Central memory CD4-positive, alpha-beta T cell (primary cell): Measurements from ENCODE around the gene NRARP.

Experiments used
- DNase-seq: peaks from one replicate; pipeline ENCODE4 v3.0.0; 2022

NRARP gene

DNA sequence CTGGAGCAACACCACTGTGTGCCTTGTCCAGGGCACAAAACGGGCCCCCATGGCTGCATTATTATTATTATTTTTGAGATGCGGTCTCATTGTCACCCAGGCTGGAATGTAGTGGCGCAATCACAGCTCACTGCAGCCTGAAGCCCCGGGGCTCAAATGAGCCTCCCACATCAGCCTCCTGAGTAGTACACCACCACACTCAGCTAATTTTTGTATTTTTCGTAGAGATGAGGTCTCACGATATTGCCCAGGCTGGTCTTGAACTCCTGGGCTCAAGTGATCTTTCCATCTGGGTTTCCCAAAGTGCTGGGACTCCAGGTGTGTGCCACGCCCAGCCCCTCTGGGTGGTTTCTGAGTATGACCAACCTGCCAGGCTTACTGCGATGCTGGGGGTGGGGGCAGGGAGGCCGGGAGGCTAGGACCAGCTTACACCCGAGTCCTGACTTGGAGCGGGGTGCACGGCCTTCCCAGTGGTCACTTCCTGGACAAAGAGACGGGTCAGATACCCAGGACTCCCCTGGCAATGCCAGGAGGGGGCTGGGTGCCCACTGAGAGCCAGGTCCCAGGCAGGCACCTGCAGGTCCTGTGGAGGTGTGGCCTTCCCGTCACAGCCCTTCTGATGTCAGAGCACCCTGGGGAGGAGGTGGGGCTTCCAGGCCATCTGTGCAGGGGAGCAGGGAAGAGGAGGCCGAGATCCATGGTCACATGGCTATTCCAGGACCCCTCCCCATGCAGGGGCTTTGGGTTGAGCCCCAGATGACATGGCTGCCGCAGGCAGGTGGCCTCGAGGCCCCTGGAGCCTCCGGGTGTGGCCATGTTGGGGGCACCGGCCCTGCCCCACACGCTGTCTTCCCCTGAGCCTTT is 8.3 kb upstream of the NRARP start:
- DNase-seq: no peak

DNA sequence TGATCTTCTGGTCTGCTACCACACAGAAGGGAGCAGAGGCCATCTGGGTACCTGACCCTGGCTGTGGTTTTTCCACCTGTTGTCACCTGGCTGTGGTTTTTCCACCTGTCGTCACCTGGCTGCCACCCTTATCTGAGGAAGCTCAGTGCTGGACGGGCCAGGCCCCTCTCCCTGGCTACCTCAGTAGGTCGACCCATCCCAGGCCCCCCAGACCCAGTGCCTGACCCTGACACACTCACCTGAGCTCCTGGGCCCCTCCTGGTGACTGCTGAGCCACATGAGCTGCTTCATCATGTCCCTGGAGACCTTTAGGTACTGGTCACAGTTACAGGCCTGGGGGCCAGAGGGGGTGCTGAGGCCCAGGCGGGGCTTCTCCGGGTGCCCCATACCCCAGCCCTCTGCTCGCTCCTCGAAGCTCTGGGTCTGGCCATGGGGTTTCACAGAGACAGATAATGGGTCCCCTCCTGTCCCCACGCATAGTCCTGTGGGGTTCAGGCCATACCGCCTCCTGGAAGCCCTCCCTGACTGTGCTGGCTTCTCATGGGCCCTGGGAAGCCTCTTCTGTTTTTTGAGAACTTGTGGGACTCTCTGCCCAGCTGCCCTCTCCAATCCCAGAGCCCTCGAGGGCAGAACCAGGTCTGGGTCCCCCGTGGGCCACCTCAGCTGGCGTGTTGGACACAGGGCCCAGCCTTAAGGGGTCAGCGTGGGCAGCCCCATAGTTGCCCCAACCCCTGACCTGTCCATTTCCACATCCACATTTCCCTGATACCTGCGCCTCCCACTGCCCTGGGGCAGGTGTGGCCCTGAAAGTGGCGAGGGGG is 7.5 kb upstream of the NRARP start:
- DNase-seq: no peak

DNA sequence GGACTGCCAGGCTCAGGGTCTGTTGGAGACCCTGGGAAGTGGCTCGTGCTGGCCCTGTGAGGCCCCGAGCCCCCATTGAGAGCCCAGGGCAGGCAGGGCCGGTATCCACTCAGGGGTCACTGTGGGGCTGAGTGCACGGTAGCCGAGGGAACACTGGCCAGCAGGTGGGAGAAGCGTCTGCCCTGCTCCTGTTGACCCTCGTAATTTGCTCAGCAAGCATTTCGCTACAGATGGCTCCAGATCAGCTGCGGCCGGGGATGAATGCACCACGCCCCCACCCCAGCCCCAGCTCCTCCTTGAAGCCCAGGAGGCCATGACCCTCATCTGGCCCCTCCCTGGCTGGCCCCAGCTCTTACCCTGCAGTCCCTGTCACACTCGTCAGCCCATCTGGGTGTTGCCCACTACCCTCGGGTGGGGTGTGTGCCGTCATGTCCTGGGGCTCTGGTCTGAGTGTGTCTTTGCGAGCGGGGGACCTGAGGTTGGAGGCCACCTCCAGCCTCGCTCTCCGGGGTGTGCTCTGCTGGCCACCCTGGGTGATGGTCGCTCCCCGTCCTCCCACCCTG is 6.1 kb upstream of the NRARP start:
- DNase-seq: no peak

DNA sequence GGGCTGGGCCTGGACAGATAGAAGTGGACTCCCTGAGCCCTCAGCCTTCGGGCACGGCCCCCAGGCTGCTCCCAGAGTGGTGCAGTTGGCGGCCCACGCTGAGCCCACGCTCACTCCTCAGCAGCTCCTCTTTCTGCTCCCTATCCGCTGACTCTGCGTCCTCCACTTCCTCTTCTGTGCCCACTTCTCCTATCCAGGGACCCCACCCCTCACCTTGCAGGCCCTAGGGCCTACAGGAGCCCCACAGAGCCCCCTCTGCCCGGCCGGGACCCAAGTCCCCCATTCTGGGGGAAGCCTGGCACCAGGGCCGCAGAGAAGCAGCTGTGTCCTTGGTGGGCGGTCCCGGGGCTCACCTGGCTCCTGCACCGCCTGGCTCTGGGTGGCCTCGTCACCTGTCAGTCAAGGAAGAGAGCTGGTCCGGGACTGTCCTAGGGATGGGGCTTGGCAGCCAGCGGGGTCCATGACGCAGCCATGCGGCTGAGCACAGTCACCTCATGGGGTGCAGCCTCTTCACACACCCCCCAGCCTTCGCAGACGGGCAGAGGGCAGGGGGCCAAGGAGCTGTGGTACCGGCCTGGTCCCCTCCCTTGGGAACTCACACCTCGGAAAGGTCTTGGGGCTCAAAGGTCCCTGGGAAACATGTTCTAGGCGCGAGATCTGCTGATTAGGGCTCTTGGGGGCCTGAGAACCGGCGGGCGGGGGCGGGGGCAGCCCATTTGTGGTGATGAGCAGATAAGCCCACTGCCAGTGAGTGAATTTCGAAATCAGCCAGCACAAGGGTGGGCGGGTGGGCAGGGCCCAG is 5.4 kb upstream of the NRARP start:
- DNase-seq: no peak

DNA sequence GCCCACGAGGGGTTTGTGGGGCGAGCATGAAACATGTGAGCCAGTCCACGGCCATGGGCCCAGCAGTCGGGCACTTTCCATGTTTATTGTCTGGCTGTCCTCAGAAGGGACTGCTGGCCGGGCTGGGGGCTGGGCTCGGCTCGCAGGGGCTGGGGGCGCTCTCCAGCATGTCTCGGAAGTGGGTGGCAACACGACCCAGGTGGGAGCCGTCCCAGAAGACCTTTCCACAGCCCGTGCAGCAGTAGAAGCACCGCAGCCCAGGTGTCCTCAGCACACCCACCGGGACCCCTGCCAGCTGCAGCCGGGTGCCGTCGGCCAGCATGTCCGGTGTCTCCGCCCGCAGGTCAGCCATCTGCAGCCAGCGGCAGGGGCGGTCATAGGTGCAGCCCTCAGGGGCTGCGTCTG is 4.8 kb upstream of the NRARP start:
- no peak for DNase-seq

DNA sequence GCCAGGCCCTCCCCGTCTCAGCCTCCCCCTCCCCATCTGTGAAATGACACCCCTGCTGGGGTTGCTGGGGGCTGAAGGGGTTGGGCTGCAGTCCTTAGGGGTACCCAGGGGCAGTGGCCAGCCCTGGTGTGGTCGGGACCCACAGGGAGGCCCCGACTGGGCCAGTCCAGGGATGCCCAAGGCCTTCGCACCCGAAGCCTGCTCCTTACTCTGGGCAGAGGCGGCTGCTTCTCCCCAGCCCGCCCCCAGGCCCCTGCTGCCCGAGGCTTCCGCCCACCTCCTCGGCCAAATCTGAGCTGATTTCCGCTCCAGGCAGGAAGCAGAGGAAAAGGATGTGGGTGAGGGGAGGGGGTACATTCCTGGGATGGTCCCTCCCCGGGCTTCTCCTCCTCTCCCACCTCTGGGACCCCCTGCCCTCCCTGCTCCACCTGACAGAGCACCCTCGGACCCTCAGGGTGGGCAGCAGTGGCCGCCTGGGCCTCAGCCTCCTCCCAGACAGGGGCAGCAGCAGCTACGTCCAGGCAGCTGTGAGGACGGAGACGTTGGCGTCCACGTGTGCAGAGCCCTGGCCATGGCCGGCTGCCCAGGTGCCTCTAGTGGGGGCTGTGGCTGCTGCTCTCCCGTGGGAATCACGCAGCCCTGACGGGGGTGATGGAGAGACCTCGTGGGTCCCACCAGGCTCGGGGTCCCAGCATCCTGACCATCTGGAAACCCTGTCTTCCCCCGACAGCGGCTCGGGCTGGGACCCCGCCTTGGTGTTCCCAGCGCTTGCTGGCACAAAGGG is 4.2 kb upstream of the NRARP start:
- no peak for DNase-seq

DNA sequence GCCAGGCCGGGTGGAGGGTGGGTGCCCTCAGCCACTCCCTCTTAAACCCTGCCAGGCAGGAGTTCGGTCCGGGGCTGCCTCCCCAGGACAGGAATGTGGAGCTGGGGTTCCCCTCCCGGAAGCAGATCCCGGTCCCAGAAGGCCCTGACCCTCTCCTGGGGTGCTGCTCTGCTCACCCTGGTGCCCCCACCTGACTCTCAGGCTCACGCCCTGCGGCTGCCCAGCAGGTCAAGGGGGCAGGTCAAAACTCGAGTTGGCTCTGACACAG is 3.7 kb upstream of the NRARP start:
- no peak for DNase-seq

DNA sequence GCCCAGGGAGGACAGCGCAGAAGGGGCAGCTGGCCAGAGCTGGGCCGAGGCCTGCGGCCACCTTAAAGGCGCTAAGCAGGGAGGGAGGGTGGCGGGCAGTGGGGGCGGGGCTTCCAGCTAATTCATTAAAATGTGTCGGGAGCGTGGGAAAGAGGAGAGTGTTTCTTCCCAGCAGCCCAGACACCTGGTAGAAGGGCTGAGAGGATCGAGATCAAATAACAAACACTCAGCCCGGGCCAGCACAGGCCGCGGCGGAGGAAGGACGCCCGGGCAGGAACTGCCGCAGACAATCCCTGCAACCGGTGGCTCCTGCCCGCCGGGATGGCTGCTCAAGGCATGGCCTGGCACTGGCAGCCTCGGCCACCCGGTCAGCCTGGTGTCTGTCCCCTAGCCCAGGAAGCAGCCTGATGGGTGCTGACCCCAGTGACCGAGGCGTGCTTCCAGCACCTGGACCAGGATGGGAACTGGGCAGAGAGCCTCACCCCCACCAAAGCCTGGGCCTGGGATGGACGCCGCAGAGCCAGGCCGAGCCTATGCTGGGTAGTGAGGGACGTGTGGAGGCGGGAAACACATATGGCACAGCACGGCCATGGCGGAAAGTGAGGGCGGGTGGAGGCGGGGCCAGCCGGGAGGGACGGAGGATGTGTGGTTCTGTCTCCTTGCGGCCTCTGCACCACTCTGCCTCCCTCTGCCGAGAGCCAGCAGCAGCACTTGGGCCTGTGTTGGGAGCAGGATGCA is 3.2 kb upstream of the NRARP start:
- DNase-seq: peak; percentile 24

DNA sequence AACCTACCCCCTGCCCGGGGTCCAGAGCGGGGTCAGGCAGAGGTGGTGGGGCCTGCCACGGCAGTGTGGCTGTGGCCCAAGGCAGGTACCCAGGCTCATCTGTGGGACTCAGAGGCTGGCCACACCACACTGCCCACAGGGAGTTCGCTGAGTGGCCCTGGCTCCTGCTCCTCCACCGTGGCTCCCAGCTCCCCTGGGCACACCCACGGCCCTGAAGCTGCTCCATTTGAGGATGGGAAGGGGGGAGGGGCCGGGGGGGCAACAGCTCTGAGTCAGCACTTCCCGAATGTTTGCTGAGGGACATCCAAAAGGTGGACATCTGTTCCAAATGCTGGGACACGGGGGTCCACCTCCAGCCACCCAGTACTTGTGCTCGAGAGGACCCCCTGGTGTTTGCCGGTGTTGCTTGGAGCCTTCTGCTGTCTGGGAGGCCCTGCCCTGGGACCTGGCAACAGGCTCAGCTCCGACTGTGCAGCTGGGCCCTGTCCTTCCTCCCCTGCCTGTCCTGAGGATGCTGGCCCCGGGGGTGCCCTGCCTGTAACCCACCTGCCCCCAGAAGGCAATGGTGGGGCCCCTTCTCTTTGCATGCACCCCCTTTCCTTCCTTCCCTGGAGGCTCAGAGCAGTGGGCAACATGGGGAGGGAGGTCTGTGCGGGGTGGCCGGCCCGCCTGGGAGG is 2.5 kb upstream of the NRARP start:
- no peak for DNase-seq

DNA sequence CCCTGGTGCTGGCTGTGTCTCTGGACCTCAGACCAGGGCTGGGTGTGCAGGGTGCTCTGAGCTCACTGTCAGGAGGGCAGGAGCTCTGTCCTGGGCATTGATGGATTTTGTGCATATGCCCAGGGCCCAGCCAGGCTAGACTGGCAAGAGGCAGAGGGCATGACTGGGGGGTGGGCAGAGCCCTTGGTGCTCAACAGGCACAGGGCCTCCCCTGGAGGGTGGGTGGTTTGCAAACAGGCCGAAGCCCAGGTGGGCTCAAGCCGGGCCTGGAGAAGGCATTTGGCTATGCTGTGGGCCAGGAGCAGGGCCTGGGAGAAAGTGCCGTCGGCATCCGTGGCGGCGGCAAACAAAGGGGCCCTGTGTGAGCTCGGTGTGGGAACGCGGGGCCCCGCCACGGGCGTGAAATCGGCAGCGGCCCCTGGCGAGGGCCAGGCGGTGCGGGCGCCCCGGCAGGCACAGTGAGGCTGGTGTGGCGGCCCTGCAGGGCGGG is 1.9 kb upstream of the NRARP start:
- no peak for DNase-seq

DNA sequence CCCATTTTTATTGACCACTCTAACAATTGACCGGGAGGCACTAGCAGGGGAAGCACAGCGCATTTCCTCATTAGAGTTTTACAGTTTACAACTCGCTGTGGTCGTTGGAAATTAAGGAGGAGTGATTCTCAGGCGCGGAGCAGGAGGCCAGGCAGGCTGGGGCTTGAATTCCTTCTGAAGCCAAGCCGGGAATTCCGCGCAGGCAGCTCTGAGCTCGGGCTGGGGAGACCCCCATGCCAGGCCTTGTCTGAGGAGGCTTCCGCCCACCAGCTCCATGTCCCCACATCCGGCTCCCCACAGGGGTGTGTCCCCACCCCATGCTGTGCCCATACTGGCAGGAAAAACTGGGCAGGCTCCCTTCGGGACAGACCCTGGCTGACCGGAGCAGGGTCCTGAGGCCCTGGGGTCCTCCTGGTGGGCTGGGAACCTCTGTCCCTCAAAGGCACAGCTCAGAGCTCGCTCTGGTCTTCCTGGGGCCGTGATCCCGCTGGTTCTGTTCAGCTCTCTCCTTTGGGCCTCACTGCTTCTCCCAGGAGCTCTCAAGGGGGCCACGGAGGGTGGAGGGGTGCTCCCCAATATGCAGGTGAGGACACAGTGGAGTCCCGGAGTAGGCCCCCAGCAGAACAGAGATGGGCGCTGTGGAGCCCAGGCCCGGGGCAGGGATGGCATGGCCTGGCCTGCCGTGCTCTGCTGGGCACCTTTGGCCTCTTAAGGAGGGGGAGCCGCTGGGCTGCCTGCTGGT is 1.3 kb upstream of the NRARP start:
- DNase-seq: no peak

DNA sequence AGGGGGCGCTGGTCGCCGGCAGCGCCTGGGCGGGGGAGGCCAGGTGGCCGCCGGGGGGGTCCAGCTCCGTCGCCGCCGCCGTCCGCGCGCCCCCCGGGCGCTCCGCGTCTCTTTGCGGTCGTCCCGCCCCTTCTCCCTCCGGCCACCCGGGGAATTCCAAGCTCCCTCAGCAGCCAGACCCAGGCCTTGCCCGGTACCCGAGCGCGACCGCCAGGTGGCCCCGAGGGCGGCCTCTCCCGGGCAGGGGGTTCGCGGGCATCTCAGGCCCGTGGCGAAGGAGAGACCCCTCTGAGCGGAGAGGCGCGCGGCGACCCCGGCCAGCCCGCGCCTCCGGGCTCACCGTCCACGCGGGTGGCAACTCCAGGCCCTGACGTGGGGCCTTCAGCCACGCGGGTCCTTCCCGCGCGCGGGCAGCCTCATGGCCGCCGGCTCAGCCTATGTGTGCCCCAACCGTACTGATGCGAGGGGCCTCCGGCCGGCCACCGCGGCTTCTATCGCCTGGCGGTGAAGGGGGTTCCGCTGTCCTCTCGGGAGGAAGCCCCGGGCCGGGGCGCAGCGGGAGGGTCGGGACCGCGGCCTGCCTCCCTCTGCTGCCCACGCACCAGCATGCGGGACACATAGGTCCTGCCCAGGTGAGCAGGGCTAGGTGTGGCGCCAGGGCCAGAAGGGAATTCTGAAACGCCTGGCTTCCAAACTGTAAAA is 529 bp upstream of the NRARP start:
- no peak for DNase-seq

DNA sequence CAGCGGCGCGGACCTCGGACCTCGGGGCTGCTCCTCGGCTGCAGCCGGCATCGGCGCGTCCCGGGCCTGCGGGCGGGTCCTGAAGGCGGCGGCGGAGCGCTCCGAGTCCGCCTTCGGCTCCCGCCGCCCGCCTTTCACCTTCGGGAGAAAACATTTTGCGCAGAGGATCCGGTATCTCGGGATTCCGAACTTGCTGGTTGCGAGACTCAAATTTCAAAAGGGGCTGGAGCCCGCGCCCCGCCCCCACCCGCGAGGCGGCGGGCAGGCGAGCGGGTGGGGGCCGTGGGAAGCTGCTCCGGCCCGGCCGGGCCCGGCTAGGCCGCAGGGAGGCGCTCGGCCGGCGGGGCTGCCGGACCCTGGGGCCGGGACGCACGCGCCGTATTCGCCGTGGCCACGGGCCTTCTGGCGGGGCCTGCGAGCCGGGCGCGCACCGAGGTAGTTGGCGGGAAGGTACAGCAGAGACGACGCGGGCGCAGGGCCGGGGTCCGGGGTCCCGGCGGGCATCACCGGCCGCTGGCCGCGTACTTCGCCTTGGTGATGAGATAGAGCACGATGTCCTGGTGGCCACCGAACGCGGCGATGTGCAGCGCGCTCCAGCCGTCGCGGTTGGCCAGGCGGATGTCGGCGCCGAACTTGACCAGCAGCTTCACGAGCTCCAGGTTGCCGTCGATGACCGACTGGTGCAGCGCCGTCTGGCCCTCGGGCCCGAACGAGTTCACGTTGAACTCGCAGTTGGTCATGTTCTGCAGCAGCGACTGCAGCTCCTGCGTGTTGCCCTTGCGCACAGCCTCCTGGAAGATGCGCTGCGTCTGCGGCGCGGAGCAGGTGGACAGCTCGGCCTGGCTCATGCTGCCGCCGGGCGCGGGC is 757 bp downstream of the NRARP start:
- no peak for DNase-seq

DNA sequence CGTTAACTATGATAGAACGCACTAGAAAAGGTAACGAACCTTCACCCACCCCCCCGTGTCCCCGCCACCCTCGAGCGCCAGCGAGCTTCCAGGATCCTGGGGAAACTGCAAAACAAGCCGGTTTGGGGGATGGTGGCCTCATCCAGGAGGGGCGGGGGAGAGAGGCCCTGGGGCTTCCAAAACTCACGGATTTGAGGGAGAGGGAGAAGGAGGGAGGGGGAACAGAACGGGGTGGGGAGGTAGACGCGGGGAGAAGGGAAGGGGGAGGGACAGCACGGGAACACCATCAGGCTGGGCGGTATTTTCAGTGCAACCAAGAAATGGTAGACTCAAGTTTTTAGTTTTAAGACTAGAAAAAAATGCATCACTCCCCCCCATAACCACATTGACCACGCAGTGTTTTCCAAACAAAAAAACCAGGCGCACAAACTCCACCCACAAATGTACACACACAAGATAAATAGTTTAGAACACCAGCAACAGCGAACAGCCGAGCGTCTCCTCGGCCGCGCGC is 1.4 kb downstream of the NRARP start:
- DNase-seq: no peak

DNA sequence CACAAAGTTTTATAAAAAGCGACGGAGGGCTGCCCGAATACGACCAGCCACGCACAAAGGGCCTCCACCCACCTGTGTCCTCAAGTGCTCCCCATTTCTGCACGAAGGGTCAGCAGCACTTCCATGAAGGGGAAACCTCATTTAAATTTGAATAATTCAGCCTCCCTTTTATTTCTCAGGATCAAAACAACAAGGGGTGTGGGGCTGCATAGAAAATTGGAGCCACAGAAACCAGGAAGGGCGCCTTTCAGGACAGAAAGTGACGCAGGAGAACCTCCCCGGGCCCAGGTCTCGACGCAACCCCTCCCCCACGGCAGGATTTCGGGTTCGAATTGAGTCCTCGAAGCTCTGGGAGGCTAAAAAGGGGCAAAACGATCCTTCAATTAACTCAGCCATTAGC is 2.1 kb downstream of the NRARP start:
- DNase-seq: no peak

DNA sequence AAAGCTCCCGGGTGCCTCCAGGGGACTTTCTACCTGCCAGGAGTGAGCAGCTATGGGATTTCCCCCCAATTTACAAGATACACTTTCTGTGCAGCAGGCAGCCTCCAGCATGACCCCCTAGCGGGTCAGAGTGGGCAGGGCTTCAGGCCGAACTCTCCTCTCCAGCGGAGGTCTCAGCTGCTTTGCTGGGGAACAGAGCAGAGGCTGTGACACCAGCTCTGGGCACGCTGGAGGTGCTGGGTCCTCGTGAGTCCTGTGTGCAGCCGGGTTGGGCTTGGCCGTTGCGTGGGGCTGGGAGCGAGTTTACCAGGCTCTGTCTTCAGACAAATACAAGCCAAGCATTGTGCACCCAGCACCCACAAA is 2.9 kb downstream of the NRARP start:
- DNase-seq: no peak

DNA sequence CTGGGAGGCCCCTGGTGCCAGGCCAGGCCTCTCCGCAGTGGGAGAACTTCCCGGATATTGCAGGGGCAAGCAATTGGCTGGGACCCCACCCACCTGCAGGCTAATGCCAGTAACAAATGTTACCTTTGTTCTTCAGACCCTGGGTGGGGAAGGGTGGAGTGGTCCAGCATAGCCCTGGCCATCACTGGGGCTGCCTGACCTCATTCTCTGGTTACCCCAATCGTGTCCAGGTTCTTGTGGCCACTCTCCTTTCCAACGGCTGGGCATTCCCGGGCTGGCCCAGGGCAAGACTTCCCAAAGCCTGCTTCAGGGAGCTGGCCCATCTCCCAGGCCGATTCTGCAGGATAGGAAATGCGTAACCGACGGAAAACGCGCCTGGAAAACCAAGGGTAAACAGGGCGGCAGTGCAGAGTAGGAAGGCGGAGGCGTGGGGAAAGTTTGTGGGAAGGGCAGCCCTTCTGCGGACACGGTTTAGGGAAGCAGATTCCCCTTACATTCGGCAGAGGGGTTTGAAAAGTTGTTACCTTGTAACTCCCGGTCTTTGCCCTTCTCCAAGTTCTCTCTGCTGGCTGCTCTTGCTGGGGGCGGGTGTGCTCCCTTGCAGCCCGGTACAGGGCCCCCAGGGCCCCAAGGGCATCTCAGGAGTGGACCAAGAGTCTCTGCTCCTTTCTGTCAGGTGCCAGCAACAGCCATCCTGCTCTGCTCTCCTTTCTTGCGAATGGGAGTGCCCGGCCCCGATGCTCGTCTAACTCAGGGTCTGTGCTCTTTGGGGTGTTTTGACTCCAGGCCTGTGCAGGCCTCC is 3.5 kb downstream of the NRARP start:
- no peak for DNase-seq
